NCI-H510A treated with DMSO at 0.1 percent for 48 hours (cell line): Measurements from ENCODE around the gene MMP17.
"Not testable (repeated sequence)": the region's sequence is repeated elsewhere in the genome, so short reads cannot be mapped to it uniquely, and the experiment has no call there.

Source experiments
- DNase-seq: peaks from one replicate; lab custom pipeline; 2025; lab: John Stamatoyannopoulos, UW

Gene MMP17

GRCh38 chr12:131865180-131865875 lies 37.1 kb downstream of the MMP17 start:
- DNase-seq, result no peak

- no peak for DNase-seq
Observed at GRCh38 chr12:131867471-131867870, 39.3 kb downstream of the MMP17 start.

GRCh38 chr12:131867891-131868675 lies 39.9 kb downstream of the MMP17 start:
- no peak for DNase-seq

- DNase-seq, result no peak
Observed at GRCh38 chr12:131869871-131870418, 41.8 kb downstream of the MMP17 start.

- DNase-seq, result no peak
Observed at GRCh38 chr12:131871677-131872076, 43.5 kb downstream of the MMP17 start.

- DNase-seq, result no peak
Observed at GRCh38 chr12:131872154-131873051, 44.2 kb downstream of the MMP17 start.

- no peak for DNase-seq
Observed at GRCh38 chr12:131873293-131873692, 45.1 kb downstream of the MMP17 start.

GRCh38 chr12:131874972-131875371 lies 46.8 kb downstream of the MMP17 start:
- not testable (repeated sequence) for DNase-seq

- not testable (repeated sequence) for DNase-seq
Observed at GRCh38 chr12:131877216-131877615, 49.0 kb downstream of the MMP17 start.

- not testable (repeated sequence) for DNase-seq
Observed at GRCh38 chr12:131878436-131878835, 50.2 kb downstream of the MMP17 start.

- DNase-seq, result no peak
Observed at GRCh38 chr12:131882804-131883520, 54.8 kb downstream of the MMP17 start.

- no peak for DNase-seq
Observed at GRCh38 chr12:131883521-131883900, 55.3 kb downstream of the MMP17 start.

- not testable (repeated sequence) for DNase-seq
Observed at GRCh38 chr12:131885076-131885475, 56.9 kb downstream of the MMP17 start.

- no peak for DNase-seq
Observed at GRCh38 chr12:131885543-131886057, 57.4 kb downstream of the MMP17 start.

GRCh38 chr12:131891722-131892121 lies 63.5 kb downstream of the MMP17 start:
- DNase-seq, result not testable (repeated sequence)

- peak; percentile 1 for DNase-seq
Observed at GRCh38 chr12:131892711-131893604, 64.8 kb downstream of the MMP17 start.

- no peak for DNase-seq
Observed at GRCh38 chr12:131893605-131894312, 65.6 kb downstream of the MMP17 start.

GRCh38 chr12:131894313-131894860 lies 66.2 kb downstream of the MMP17 start, which contains the start of gene ULK1:
ULK1 (plus strand) TSS chr12:131894622; CDS start chr12:131895002, 380 bp downstream.
- peak; percentile 89 for DNase-seq
